HepG2 (cell line): ENCODE measurements around the gene PAK3. TPM values are rescaled to one million over a fixed set of nuclear protein-coding genes. Genes with fewer than 3 reads are reported as not detected.

ENCODE experiments used
- ATAC-seq: fragments of 200-7000 bp; cut with Tn5 transposase; 3 replicates; pipeline ENCODE4 v1.9.1; 2020; ENCODE audit warnings: mild to moderate bottlenecking, moderate library complexity
- BruUV-seq: library from RNA; stranded (reverse); fragments of 400-500 nt; replicated peaks from 2 replicates; lab custom pipeline; 2021; lab: Mats Ljungman, UMichigan
- CTCF ChIA-PET: fragments of 300-600 bp; formaldehyde crosslinking; extraction: SDS; loops from one replicate; lab custom pipeline; 2021; ENCODE audit warnings: low total read pairs, inconsistent platforms, low intra/inter-chr PET ratio; lab: Yijun Ruan, JAX
- POLR2A ChIA-PET: fragments of 350-600 bp; sonication (Branson Sonifier 250); formaldehyde crosslinking; loops from one replicate; lab custom pipeline; 2020; ENCODE audit warnings: antibody characterized with exemption, inconsistent platforms; lab: Yijun Ruan, JAX
- DNase-seq: peaks from one replicate; pipeline ENCODE4 v3.0.0-alpha.2; 2015; ENCODE audit warnings: low spot score
- FAIRE-seq: peaks from 3 replicates; lab custom pipeline; 2011; peaks lifted over from hg19 to GRCh38; lab: Jason Lieb, UNC
- H2AFZ ChIP-seq: one replicate; pipeline ENCODE4 v1.6.1; 2011; ENCODE audit warnings: low read length, inconsistent platforms
- H3K27ac ChIP-seq: fragments of 300-600 bp; 3 replicates; pipeline ENCODE4 v1.8.0; 2011; ENCODE audit warnings: mixed run types, mild to moderate bottlenecking, mixed read lengths, low read length, inconsistent platforms; ENCODE audit not compliant: insufficient read depth; ENCODE audit errors: extremely low read length
- H3K27me3 ChIP-seq, 2 experiments: fragments of 200-600 bp in 1 of 2; 2 replicates in 1 of 2; 3 replicates in 1 of 2; pipeline versions ENCODE4 v1.6.0 to v1.8.0; 2011; ENCODE audit warnings: low read length in 2 of 2, mild to moderate bottlenecking in 2 of 2, moderate library complexity in 2 of 2, inconsistent platforms in 1 of 2; ENCODE audit not compliant: insufficient read depth in 2 of 2, control insufficient read depth in 1 of 2
- H3K36me3 ChIP-seq, 2 experiments: fragments of 200-600 bp in 1 of 2; replicated peaks in 1 of 2; 2 replicates in 1 of 2; 3 replicates in 1 of 2; pipeline versions ENCODE4 v1.5.1 to v1.8.0; 2011; ENCODE audit warnings: low read length in 2 of 2, inconsistent platforms in 1 of 2; ENCODE audit not compliant: insufficient read depth in 2 of 2, control insufficient read depth in 1 of 2
- H3K4me1 ChIP-seq: 2 replicates; pipeline ENCODE4 v1.5.1; 2012; ENCODE audit warnings: low read length, inconsistent platforms; ENCODE audit not compliant: insufficient read depth
- H3K4me2 ChIP-seq: 2 replicates; pipeline ENCODE4 v1.6.0; 2011; ENCODE audit warnings: low read depth, low read length, inconsistent platforms
- H3K4me3 ChIP-seq, 3 experiments: fragments of 200-600 bp in 1 of 3; sonication (generic), shearing (Covaris generic) in 1 of 3; replicated peaks in 1 of 3; 2 replicates each; pipeline ENCODE4 v1.5.1; 2011 to 2016; ENCODE audit warnings: low read length in 3 of 3, inconsistent platforms in 2 of 3, low read depth in 2 of 3, mild to moderate bottlenecking in 2 of 3, control low read depth in 1 of 3, mixed read lengths in 1 of 3; ENCODE audit not compliant: insufficient read depth in 1 of 3
- H3K79me2 ChIP-seq: one replicate; pipeline ENCODE4 v1.6.1; 2011; ENCODE audit warnings: low read length, inconsistent platforms; ENCODE audit not compliant: insufficient read depth
- H3K9ac ChIP-seq: 2 replicates; pipeline ENCODE4 v1.6.0; 2011; ENCODE audit warnings: mild to moderate bottlenecking, low read depth, low read length, inconsistent platforms; ENCODE audit not compliant: insufficient read depth
- H3K9me3 ChIP-seq: 2 replicates; pipeline ENCODE4 v1.5.1; 2012; ENCODE audit warnings: mild to moderate bottlenecking, low read length
- H4K20me1 ChIP-seq: 2 replicates; pipeline ENCODE4 v1.6.0; 2011; ENCODE audit warnings: inconsistent platforms, mild to moderate bottlenecking, low read length, moderate library complexity; ENCODE audit not compliant: insufficient read depth
- ARID5B ChIP-seq: IDR thresholded peaks from 2 replicates; pipeline ENCODE4 v1.4.0; 2020; ENCODE audit warnings: mild to moderate bottlenecking, missing genetic modification reagents
- HHEX ChIP-seq: IDR thresholded peaks from 2 replicates; pipeline ENCODE4 v1.6.1; 2016; ENCODE audit warnings: control low read depth
- JDP2 ChIP-seq: sonication (generic); formaldehyde crosslinking; IDR thresholded peaks from 2 replicates; pipeline ENCODE4 v1.8.1; 2022; ENCODE audit warnings: missing genetic modification reagents, borderline replicate concordance
- MZF1 ChIP-seq: sonication (generic); formaldehyde crosslinking; IDR thresholded peaks from 2 replicates; pipeline ENCODE4 v1.8.1; 2023; ENCODE audit warnings: mild to moderate bottlenecking, missing genetic modification reagents, borderline replicate concordance
- NR2F6 ChIP-seq, 2 experiments: IDR thresholded peaks; 2 replicates each; pipeline ENCODE4 v1.6.1; 2016; ENCODE audit warnings: antibody characterized with exemption in 1 of 2, mild to moderate bottlenecking in 1 of 2
- PBX2 ChIP-seq: IDR thresholded peaks from 2 replicates; pipeline ENCODE4 v1.6.1; 2016; ENCODE audit warnings: control low read depth
- SNAPC2 ChIP-seq: sonication (generic); formaldehyde crosslinking; IDR thresholded peaks from 2 replicates; pipeline ENCODE4 v1.8.1; 2022; ENCODE audit warnings: mild to moderate bottlenecking, missing genetic modification reagents
- TERF1 ChIP-seq: sonication (generic); formaldehyde crosslinking; IDR thresholded peaks from 2 replicates; pipeline ENCODE4 v1.8.0; 2022; ENCODE audit warnings: mild to moderate bottlenecking, missing genetic modification reagents, moderate library complexity
- ZNF138 ChIP-seq: sonication (generic); formaldehyde crosslinking; IDR thresholded peaks from 2 replicates; pipeline ENCODE4 v1.5.0; 2020; ENCODE audit warnings: mild to moderate bottlenecking, low read depth, missing genetic modification reagents
- ZNF205 ChIP-seq: IDR thresholded peaks from 2 replicates; pipeline ENCODE4 v1.6.1; 2018; ENCODE audit warnings: missing biosample characterization, missing genetic modification reagents
- ZNF33B ChIP-seq: sonication (generic); formaldehyde crosslinking; IDR thresholded peaks from 2 replicates; pipeline ENCODE4 v1.5.1; 2020; ENCODE audit warnings: mild to moderate bottlenecking, missing genetic modification reagents
- ZNF605 ChIP-seq: sonication (generic); formaldehyde crosslinking; IDR thresholded peaks from 2 replicates; pipeline ENCODE4 v1.8.0; 2022; ENCODE audit warnings: mild to moderate bottlenecking, missing genetic modification reagents
- ZNF761 ChIP-seq: sonication (generic); formaldehyde crosslinking; conservative IDR thresholded peaks from 2 replicates; pipeline ENCODE4 v1.4.0; 2020; ENCODE audit warnings: mild to moderate bottlenecking, missing genetic modification reagents
- WGBS: methylation state at CpG from one replicate; pipeline ENCODE4 v1.1.6; 2017; ENCODE audit warnings: low lambda C conversion rate; 5-methylcytosine and 5-hydroxymethylcytosine counted together
- in situ Hi-C: cut with HindIII; loops from 2 replicates; pipeline ENCODE4 v1.10.0; 2017; ENCODE audit warnings: low pct_unique_long_range_greater_than_20kb; ENCODE audit not compliant: extremely low pct_ligation_motif_present
- intact Hi-C: fragments of 100-400 bp; cut with micrococcal nuclease; formaldehyde crosslinking; loops from one replicate; pipeline ENCODE4 v1.10.0; 2022; ENCODE audit not compliant: unreplicated experiment
- polyA plus RNA-seq, 8 experiments: library from polyadenylated mRNA; depleted of rRNA in 3 of 8; stranded (reverse) in 7 of 8; unstranded in 1 of 8; fragments of >200 nt; fragmentation: Illumina TruSeq in 4 of 8; extraction: Trizol in 4 of 8; gene quantifications; 2 replicates each; pipeline versions ENCODE4 v1.2.1 to v1.2.3, GENCODE V29; 2011 to 2016; ENCODE audit warnings: low read depth in 4 of 8, missing spikeins in 1 of 8, mixed read lengths in 1 of 8; ENCODE audit not compliant: insufficient read depth in 1 of 8
- total RNA-seq, 5 experiments: library from RNA; depleted of rRNA; stranded (reverse); fragments of >200 nt; fragmentation: Illumina TruSeq; extraction: Trizol; gene quantifications; 2 replicates each; pipeline ENCODE4 v1.2.3, GENCODE V29; 2016; ENCODE audit warnings: low read depth in 1 of 5

The PAK3 gene
- total and polyA plus RNA-seq, 2 of the 13 experiments (the other 11 are each of a cell fraction or from before 2014, with no cell fraction given): not detected

GRCh38 chrX:111260451-111260850, 164.5 kb downstream of the PAK3 start:
- Histone ChIP-seq H3K4me3 (no peak overlapping the region), H4K20me1 (no peaks in the 10 kb centered on the region), H3K27ac (no peak overlapping the region), H3K27me3 (no peaks in the 10 kb centered on the region), H3K4me1 (no peaks in the 10 kb centered on the region), H3K36me3 (no peaks in the 10 kb centered on the region), H3K9me3 (no peaks in the 10 kb centered on the region), H3K9ac (no peak overlapping the region), H3K79me2 (no peaks in the 10 kb centered on the region), H3K4me2 (no peak overlapping the region), H2AFZ (no peak overlapping the region)
- no CpG with 5 or more reads among the region's 3 CpGs for WGBS
- ChIA-PET CTCF (no interaction called here), POLR2A (no interaction called here)
- ATAC-seq (no peak), DNase-seq (no peak), FAIRE-seq (no peak)
- intact Hi-C loops: no loop called here
- in situ Hi-C loops: no loop called here
- no TSS peak for BruUV-seq
- no peak for TF ChIP-seq HHEX (CRISPR knock-in tag)
- no peak for TF ChIP-seq JDP2 (CRISPR knock-in tag)
- no peak for TF ChIP-seq ZNF33B (CRISPR knock-in tag)
- TF ChIP-seq MZF1 (CRISPR knock-in tag): no peak
- TF ChIP-seq ZNF205: no peak
- no peak for TF ChIP-seq TERF1 (CRISPR knock-in tag)
- TF ChIP-seq ZNF605 (CRISPR knock-in tag): no peak
- TF ChIP-seq ZNF761 (CRISPR knock-in tag): no peak
- no peak for TF ChIP-seq SNAPC2
- no peak for TF ChIP-seq ZNF138 (CRISPR knock-in tag)
- TF ChIP-seq ARID5B (CRISPR knock-in tag): no peak
- no peak for TF ChIP-seq PBX2 (CRISPR knock-in tag)
- no peak for TF ChIP-seq NR2F6 (IDR thresholded peaks at IDR 0.05)
- TF ChIP-seq NR2F6 (CRISPR knock-in tag; IDR thresholded peaks at IDR 0.05): no peak
